NCI-H446 (cell line): Measurements from ENCODE around the gene FBP1.

Experiments
- DNase-seq, 2 experiments: peaks; one replicate each; lab custom pipeline; 2025; lab: John Stamatoyannopoulos, UW

FBP1 gene

GRCh38 chr9:94656200-94656599, 16.9 kb upstream of the FBP1 start:
- DNase-seq: no peak

GRCh38 chr9:94655739-94656138, 16.4 kb upstream of the FBP1 start:
- no peak for DNase-seq

- DNase-seq: no peak
These were observed 15.0 kb upstream of the FBP1 start for GRCh38 chr9:94654165-94654894.

- no peak for DNase-seq
These were observed 11.6 kb upstream of the FBP1 start for GRCh38 chr9:94650949-94651348.

- DNase-seq: no peak
These were observed 9.9 kb upstream of the FBP1 start for GRCh38 chr9:94649100-94649819.

- no peak for DNase-seq
These were observed 8.9 kb upstream of the FBP1 start for GRCh38 chr9:94648185-94648584.

GRCh38 chr9:94645901-94646300, 6.6 kb upstream of the FBP1 start:
- DNase-seq: no peak

GRCh38 chr9:94644543-94644942, 5.2 kb upstream of the FBP1 start:
- DNase-seq: no peak

- no peak for DNase-seq
These were observed 4.4 kb upstream of the FBP1 start for GRCh38 chr9:94643741-94644140.

- no peak for DNase-seq
These were observed 3.9 kb upstream of the FBP1 start for GRCh38 chr9:94643176-94643575.

GRCh38 chr9:94642501-94642900, 3.2 kb upstream of the FBP1 start:
- DNase-seq: no peak

GRCh38 chr9:94639999-94640376, 670 bp upstream of the FBP1 start:
- DNase-seq: no peak

- DNase-seq: no peak
These were observed 820 bp downstream of the FBP1 start for GRCh38 chr9:94638335-94639060.

- DNase-seq: no peak
These were observed 6.6 kb downstream of the FBP1 start for GRCh38 chr9:94632737-94633136.

- no peak for DNase-seq
These were observed 7.7 kb downstream of the FBP1 start for GRCh38 chr9:94631599-94631998.

GRCh38 chr9:94630833-94631232, 8.5 kb downstream of the FBP1 start:
- DNase-seq: no peak

- no peak for DNase-seq
These were observed 9.0 kb downstream of the FBP1 start for GRCh38 chr9:94630281-94630680.

- DNase-seq: no peak
These were observed 12.0 kb downstream of the FBP1 start for GRCh38 chr9:94627287-94627686.

GRCh38 chr9:94625835-94626234, 13.5 kb downstream of the FBP1 start:
- DNase-seq: no peak

- DNase-seq: no peak
These were observed 14.7 kb downstream of the FBP1 start for GRCh38 chr9:94624629-94625028.

GRCh38 chr9:94623253-94623652, 16.1 kb downstream of the FBP1 start:
- DNase-seq: no peak

GRCh38 chr9:94622087-94622800, 17.1 kb downstream of the FBP1 start:
- no peak for DNase-seq
